ENCODE results near the gene DNM3.
"Not testable (repeated sequence)": the region's sequence is repeated elsewhere in the genome, so short reads cannot be mapped to it uniquely, and the experiment has no call there.

Gene DNM3

DNA sequence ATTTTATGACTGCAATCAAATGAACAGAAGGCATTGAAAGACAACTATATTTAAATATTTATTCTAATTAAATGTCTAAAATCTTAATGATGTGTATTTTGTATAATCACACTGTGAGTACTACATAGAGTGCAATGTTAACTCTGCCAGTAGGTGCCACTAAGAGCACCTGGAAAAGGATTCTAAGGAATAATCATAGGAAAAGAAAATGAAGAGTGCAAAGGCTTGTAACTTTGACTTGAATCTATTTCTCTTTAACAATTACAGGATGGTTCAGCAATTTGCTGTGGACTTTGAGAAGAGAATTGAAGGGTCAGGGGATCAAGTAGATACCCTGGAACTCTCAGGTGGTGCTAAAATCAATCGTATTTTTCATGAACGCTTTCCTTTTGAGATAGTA is 200.4 kb downstream of the DNM3 start:
- Histone ChIP-seq H3K4me3 (ENCODE audit: control insufficient read depth in 1 of 7, extremely low read depth in 1 of 7, insufficient read depth in 4 of 7, low read depth in 2 of 7, low read length in 6 of 7) (no peak overlapping the region), H3K36me3 (ENCODE audit: control insufficient read depth in 4 of 4, insufficient read depth in 4 of 4, low read length in 3 of 4) (peaks cover 0 to 11% (median 5%) of the 10 kb centered on the region in 4 experiments), H3K27ac (ENCODE audit: insufficient read depth in 1 of 2, low read depth in 1 of 2, low read length in 2 of 2, poor library complexity in 1 of 2, severe bottlenecking in 2 of 2) (no peak overlapping the region), H3K4me1 (ENCODE audit: control extremely low read depth in 1 of 4, control insufficient read depth in 4 of 4, insufficient read depth in 4 of 4, low read length in 3 of 4) (peaks cover 0 to 17% (median 3%) of the 10 kb centered on the region in 4 experiments), H3K27me3 (replicated peaks in 2 of 5; ENCODE audit: control insufficient read depth in 4 of 5, insufficient read depth in 5 of 5, low read length in 4 of 5) (no peaks in the 10 kb centered on the region), H3K9me3 (ENCODE audit: control extremely low read depth in 1 of 5, control insufficient read depth in 4 of 5, insufficient read depth in 2 of 5, low read depth in 1 of 5, low read length in 4 of 5) (no peaks in the 10 kb centered on the region)
- ChIA-PET CTCF (no interaction called here), POLR2A (no interaction called here)
- WGBS (ENCODE audit: insufficient coverage) = no CpG with 5 or more reads among the region's 2 CpGs
- DNase-seq = no peak

DNA sequence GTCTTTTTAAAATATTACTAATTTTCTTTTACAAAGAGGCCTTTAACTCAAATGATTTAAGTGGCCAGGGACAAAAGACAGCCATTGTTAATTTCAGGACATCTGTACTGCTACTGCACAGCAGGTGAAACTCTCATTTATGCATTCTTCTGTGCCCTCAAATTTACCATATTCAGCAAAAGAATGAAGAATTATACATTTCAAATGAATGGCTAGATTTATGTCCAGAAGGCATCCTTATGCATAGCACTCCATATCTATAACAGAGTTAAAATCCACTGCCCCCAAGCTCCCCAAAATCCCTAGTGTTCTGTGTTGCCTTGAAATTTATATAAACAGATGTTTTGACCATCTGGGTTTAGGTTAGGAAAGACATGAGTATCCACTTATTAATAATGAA is 202.6 kb downstream of the DNM3 start:
- peaks cover 0 to 11% (median 3%) of the 10 kb centered on the region in 4 experiments for H3K36me3 ChIP-seq (ENCODE audit: control insufficient read depth in 4 of 4, insufficient read depth in 4 of 4, low read length in 3 of 4)
- peaks cover 0 to 17% (median 3%) of the 10 kb centered on the region in 4 experiments for H3K4me1 ChIP-seq (ENCODE audit: control extremely low read depth in 1 of 4, control insufficient read depth in 4 of 4, insufficient read depth in 4 of 4, low read length in 3 of 4)
- CTCF ChIA-PET = no interaction called here

DNA sequence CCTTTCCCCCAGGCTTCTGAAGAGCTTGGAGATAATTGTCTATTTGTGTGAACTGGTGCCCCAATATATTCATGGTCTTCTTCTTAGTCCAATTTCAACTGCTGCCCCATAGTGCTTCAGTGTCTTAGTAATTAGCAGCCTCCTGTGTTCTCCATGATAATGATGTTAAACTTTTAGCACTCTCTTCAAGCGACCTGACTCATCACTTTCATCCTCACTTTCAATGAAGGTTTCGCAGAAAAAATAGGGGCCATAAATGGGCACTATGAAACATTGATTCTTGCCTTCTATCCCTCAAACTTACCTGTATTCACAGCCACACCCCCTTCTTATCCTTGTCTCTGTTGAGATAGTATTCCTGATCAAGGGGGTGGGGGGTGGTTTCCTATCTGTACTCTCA is 210.6 kb downstream of the DNM3 start:
- H3K27me3 ChIP-seq (replicated peaks in 2 of 5; ENCODE audit: control insufficient read depth in 4 of 5, insufficient read depth in 5 of 5, low read length in 4 of 5) = no peaks in the 10 kb centered on the region
- H3K4me3 ChIP-seq (ENCODE audit: control insufficient read depth in 1 of 7, extremely low read depth in 1 of 7, insufficient read depth in 4 of 7, low read depth in 2 of 7, low read length in 6 of 7) = no peak overlapping the region
- POLR2A ChIA-PET = no interaction called here
- no peaks in the 10 kb centered on the region for H3K9me3 ChIP-seq (ENCODE audit: control extremely low read depth in 1 of 5, control insufficient read depth in 4 of 5, insufficient read depth in 2 of 5, low read depth in 1 of 5, low read length in 4 of 5)
- peaks cover 0 to 2% (median 0%) of the 10 kb centered on the region in 4 experiments for H3K36me3 ChIP-seq (ENCODE audit: control insufficient read depth in 4 of 4, insufficient read depth in 4 of 4, low read length in 3 of 4)
- WGBS (ENCODE audit: insufficient coverage) = 86% methylated on average over 1 of the region's 2 CpGs
- H3K27ac ChIP-seq (ENCODE audit: insufficient read depth in 1 of 2, low read depth in 1 of 2, low read length in 2 of 2, poor library complexity in 1 of 2, severe bottlenecking in 2 of 2) = no peak overlapping the region
- DNase-seq = no peak
- no peaks in the 10 kb centered on the region for H3K4me1 ChIP-seq (ENCODE audit: control extremely low read depth in 1 of 4, control insufficient read depth in 4 of 4, insufficient read depth in 4 of 4, low read length in 3 of 4)
- CTCF ChIA-PET = interaction anchor here (1.8 kb wide), 1 partner anchor 11 kb away, joined by 3 read pairs; no protein-coding TSS in a partner anchor

More for the DNA sequence above, 202.6 kb downstream of the DNM3 start:
- Histone ChIP-seq H3K9me3 (ENCODE audit: control extremely low read depth in 1 of 5, control insufficient read depth in 4 of 5, insufficient read depth in 2 of 5, low read depth in 1 of 5, low read length in 4 of 5) (no peaks in the 10 kb centered on the region), H3K27me3 (replicated peaks in 2 of 5; ENCODE audit: control insufficient read depth in 4 of 5, insufficient read depth in 5 of 5, low read length in 4 of 5) (no peaks in the 10 kb centered on the region), H3K27ac (ENCODE audit: insufficient read depth in 1 of 2, low read depth in 1 of 2, low read length in 2 of 2, poor library complexity in 1 of 2, severe bottlenecking in 2 of 2) (no peak overlapping the region), H3K4me3 (ENCODE audit: control insufficient read depth in 1 of 7, extremely low read depth in 1 of 7, insufficient read depth in 4 of 7, low read depth in 2 of 7, low read length in 6 of 7) (no peak overlapping the region)
- POLR2A ChIA-PET = no interaction called here
- no peak for DNase-seq

DNA sequence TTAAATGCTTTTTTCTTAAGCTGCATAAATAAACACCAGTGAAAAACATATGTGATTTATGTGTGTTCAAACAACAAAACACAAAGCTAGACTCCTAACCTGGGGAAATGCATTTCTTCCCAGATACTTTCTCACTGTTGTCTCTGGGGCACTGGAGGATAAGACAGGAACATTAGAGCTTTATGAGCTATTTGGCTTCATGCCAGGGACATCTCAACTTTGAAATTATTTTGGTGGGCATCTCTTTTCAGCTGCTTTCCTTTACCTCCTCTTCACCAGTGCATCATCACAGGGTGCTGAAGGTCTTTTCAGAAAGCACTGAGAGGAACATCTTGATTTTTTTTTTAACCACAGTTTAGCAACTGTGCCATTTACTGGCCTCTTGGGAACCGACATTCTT is 212.9 kb downstream of the DNM3 start:
- no peaks in the 10 kb centered on the region for H3K27me3 ChIP-seq (replicated peaks in 2 of 5; ENCODE audit: control insufficient read depth in 4 of 5, insufficient read depth in 5 of 5, low read length in 4 of 5)
- H3K27ac ChIP-seq (ENCODE audit: insufficient read depth in 1 of 2, low read depth in 1 of 2, low read length in 2 of 2, poor library complexity in 1 of 2, severe bottlenecking in 2 of 2) = no peak overlapping the region
- CTCF ChIA-PET = interaction anchor here (0.5 to 1.0 kb wide), 3 partner anchors 10 to 89 kb away, joined by 3 to 4 read pairs (median 3); no protein-coding TSS in a partner anchor
- no peak for DNase-seq
- WGBS (ENCODE audit: insufficient coverage) = no CpG with 5 or more reads among the region's 1 CpG
- POLR2A ChIA-PET = interaction anchor here (0.7 kb wide), 1 partner anchor 165 kb away, joined by 3 read pairs; no protein-coding TSS in a partner anchor
- peaks cover 0 to 2% (median 0%) of the 10 kb centered on the region in 4 experiments for H3K36me3 ChIP-seq (ENCODE audit: control insufficient read depth in 4 of 4, insufficient read depth in 4 of 4, low read length in 3 of 4)
- no peak overlapping the region for H3K4me3 ChIP-seq (ENCODE audit: control insufficient read depth in 1 of 7, extremely low read depth in 1 of 7, insufficient read depth in 4 of 7, low read depth in 2 of 7, low read length in 6 of 7)
- H3K9me3 ChIP-seq (ENCODE audit: control extremely low read depth in 1 of 5, control insufficient read depth in 4 of 5, insufficient read depth in 2 of 5, low read depth in 1 of 5, low read length in 4 of 5) = no peaks in the 10 kb centered on the region
- H3K4me1 ChIP-seq (ENCODE audit: control extremely low read depth in 1 of 4, control insufficient read depth in 4 of 4, insufficient read depth in 4 of 4, low read length in 3 of 4) = no peaks in the 10 kb centered on the region

DNA sequence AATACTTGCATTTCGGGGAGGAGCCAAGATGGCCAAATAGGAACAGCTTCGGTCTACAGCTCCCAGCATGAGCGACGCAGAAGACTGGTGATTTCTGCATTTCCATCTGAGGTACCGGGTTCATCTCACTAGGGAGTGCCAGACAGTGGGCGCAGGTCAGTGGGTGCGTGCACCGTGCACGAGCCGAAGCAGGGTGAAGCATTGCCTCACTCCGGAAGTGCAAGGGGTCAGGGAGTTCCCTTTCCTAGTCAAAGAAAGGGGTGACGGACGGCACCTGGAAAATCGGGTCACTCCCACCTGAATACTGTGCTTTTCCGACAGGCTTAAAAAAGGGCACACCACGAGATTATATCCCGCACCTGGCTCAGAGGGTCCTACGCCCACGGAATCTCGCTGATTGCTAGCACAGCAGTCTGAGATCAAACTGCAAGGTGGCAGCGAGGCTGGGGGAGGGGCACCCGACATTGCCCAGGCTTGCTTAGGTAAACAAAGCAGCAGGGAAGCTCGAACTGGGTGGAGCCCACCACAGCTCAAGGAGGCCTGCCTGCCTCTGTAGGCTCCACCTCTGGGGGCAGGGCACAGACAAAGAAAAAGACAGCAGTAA is 214.6 kb downstream of the DNM3 start:
- H3K27ac ChIP-seq (ENCODE audit: insufficient read depth in 1 of 2, low read depth in 1 of 2, low read length in 2 of 2, poor library complexity in 1 of 2, severe bottlenecking in 2 of 2); DNase-seq; H3K9me3 ChIP-seq (ENCODE audit: control extremely low read depth in 1 of 5, control insufficient read depth in 4 of 5, insufficient read depth in 2 of 5, low read depth in 1 of 5, low read length in 4 of 5); H3K27me3 ChIP-seq (replicated peaks in 2 of 5; ENCODE audit: control insufficient read depth in 4 of 5, insufficient read depth in 5 of 5, low read length in 4 of 5); H3K4me3 ChIP-seq (ENCODE audit: control insufficient read depth in 1 of 7, extremely low read depth in 1 of 7, insufficient read depth in 4 of 7, low read depth in 2 of 7, low read length in 6 of 7); CTCF ChIA-PET; POLR2A ChIA-PET; H3K4me1 ChIP-seq (ENCODE audit: control extremely low read depth in 1 of 4, control insufficient read depth in 4 of 4, insufficient read depth in 4 of 4, low read length in 3 of 4); H3K36me3 ChIP-seq (ENCODE audit: control insufficient read depth in 4 of 4, insufficient read depth in 4 of 4, low read length in 3 of 4): not testable (repeated sequence)
- 97% methylated on average over 15 of the region's 23 CpGs for WGBS (ENCODE audit: insufficient coverage)

DNA sequence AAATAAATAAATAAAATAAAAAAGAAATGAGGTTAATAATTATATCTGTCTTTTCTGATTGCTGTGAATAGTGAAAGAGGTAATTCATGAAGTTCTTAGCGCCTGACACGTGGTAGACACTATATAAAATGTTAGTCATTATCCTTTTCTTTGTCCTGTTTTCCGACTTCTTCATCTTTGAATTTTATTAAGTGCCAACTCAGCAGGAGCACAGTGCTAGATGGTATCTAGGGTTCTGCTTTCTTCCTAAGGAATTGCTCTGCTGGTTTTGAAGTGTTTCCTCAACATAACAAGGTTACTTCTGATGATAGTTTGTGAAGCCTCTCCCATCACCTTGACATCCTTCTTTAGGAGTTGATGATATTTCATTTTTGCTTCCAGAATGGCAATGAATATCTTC is 227.0 kb downstream of the DNM3 start:
- no peaks in the 10 kb centered on the region for H3K9me3 ChIP-seq (ENCODE audit: control extremely low read depth in 1 of 5, control insufficient read depth in 4 of 5, insufficient read depth in 2 of 5, low read depth in 1 of 5, low read length in 4 of 5)
- no peaks in the 10 kb centered on the region for H3K27me3 ChIP-seq (replicated peaks in 2 of 5; ENCODE audit: control insufficient read depth in 4 of 5, insufficient read depth in 5 of 5, low read length in 4 of 5)
- H3K27ac ChIP-seq (ENCODE audit: insufficient read depth in 1 of 2, low read depth in 1 of 2, low read length in 2 of 2, poor library complexity in 1 of 2, severe bottlenecking in 2 of 2) = no peak overlapping the region
- H3K4me1 ChIP-seq (ENCODE audit: control extremely low read depth in 1 of 4, control insufficient read depth in 4 of 4, insufficient read depth in 4 of 4, low read length in 3 of 4) = peaks cover 0 to 7% (median 2%) of the 10 kb centered on the region in 4 experiments
- WGBS (ENCODE audit: insufficient coverage) = 100% methylated on average over 1 of the region's 3 CpGs
- no peaks in the 10 kb centered on the region for H3K36me3 ChIP-seq (ENCODE audit: control insufficient read depth in 4 of 4, insufficient read depth in 4 of 4, low read length in 3 of 4)
- peak in 1 of 3 donors; percentile 9 for DNase-seq
- ChIA-PET CTCF (no interaction called here), POLR2A (no interaction called here)
- H3K4me3 ChIP-seq (ENCODE audit: control insufficient read depth in 1 of 7, extremely low read depth in 1 of 7, insufficient read depth in 4 of 7, low read depth in 2 of 7, low read length in 6 of 7) = no peak overlapping the region

DNA sequence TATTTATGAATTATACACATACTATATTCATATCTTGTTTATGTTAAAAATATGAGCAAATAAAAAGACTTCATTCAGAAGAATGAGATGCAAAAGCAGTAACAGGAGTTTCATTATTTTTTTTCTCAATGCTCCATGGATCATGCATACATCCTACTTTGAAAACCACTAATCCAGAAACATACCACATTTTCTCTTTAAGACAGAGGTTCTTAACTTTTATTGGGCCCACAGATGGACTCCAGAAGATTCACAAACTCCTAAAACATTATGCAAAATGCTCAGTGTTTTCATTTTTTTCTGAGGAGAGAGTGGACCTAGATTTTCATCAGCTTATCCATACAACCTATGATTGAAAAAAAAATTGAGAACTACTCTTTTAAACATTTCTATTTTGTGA is 227.8 kb downstream of the DNM3 start:
- DNase-seq = no peak
- peaks cover 0 to 7% (median 2%) of the 10 kb centered on the region in 4 experiments for H3K4me1 ChIP-seq (ENCODE audit: control extremely low read depth in 1 of 4, control insufficient read depth in 4 of 4, insufficient read depth in 4 of 4, low read length in 3 of 4)
- no peaks in the 10 kb centered on the region for H3K27me3 ChIP-seq (replicated peaks in 2 of 5; ENCODE audit: control insufficient read depth in 4 of 5, insufficient read depth in 5 of 5, low read length in 4 of 5)
- POLR2A ChIA-PET = no interaction called here
- no peaks in the 10 kb centered on the region for H3K36me3 ChIP-seq (ENCODE audit: control insufficient read depth in 4 of 4, insufficient read depth in 4 of 4, low read length in 3 of 4)
- H3K9me3 ChIP-seq (ENCODE audit: control extremely low read depth in 1 of 5, control insufficient read depth in 4 of 5, insufficient read depth in 2 of 5, low read depth in 1 of 5, low read length in 4 of 5) = no peaks in the 10 kb centered on the region
- CTCF ChIA-PET = no interaction called here
- no peak overlapping the region for H3K4me3 ChIP-seq (ENCODE audit: control insufficient read depth in 1 of 7, extremely low read depth in 1 of 7, insufficient read depth in 4 of 7, low read depth in 2 of 7, low read length in 6 of 7)
- no peak overlapping the region for H3K27ac ChIP-seq (ENCODE audit: insufficient read depth in 1 of 2, low read depth in 1 of 2, low read length in 2 of 2, poor library complexity in 1 of 2, severe bottlenecking in 2 of 2)

Data from common myeloid progenitor, CD34-positive (primary cell).